Measurements from ENCODE around the gene TUBA4B. TPM values are rescaled to one million over a fixed set of nuclear protein-coding genes. Genes with fewer than 3 reads are reported as not detected.
"Not testable (repeated sequence)": the region's sequence is repeated elsewhere in the genome, so short reads cannot be mapped to it uniquely, and the experiment has no call there.

The TUBA4B gene
- total RNA-seq, 3 donors from 2014 or later, result not detected

- Histone ChIP-seq H3K4me3 (no peak overlapping the region), H3K4me1 (ENCODE audit: low read depth) (no peaks in the 10 kb centered on the region), H3K9me3 (no peaks in the 10 kb centered on the region), H3K36me3 (ENCODE audit: low read depth) (no peaks in the 10 kb centered on the region)
- intact Hi-C loops (cut with DNase I, micrococcal nuclease), result loop anchor here in 1 of 2 donors (10.0 kb wide), 1 partner anchor 144 kb away; the partner anchor contains the start of gene NHEJ1
- DNase-seq (peak in 2 of 3 donors; percentile 76 to 78), ATAC-seq (peak; percentile 71)
- TF ChIP-seq CTCF (IDR thresholded peaks at IDR 0.05), result no peak
Observed at GRCh38 chr2:219308142-219309101, 55.4 kb downstream of the TUBA4B start.

GRCh38 chr2:219309278-219309677 is 56.2 kb downstream of the TUBA4B start, which contains the start of gene PTPRN:
PTPRN (minus strand) TSS chr2:219309401; CDS start chr2:219309332, 69 bp downstream.
- no peak for ATAC-seq
- no peak for DNase-seq
- TF ChIP-seq CTCF (IDR thresholded peaks at IDR 0.05), result no peak
- no peaks in the 10 kb centered on the region for H3K4me1 ChIP-seq (ENCODE audit: low read depth)
- intact Hi-C loops (cut with DNase I, micrococcal nuclease), result loop anchor here in 1 of 2 donors (10.0 kb wide), 1 partner anchor 144 kb away; the partner anchor contains the start of gene NHEJ1
- no peaks in the 10 kb centered on the region for H3K36me3 ChIP-seq (ENCODE audit: low read depth)
- no peaks in the 10 kb centered on the region for H3K9me3 ChIP-seq
- no peak within 1 kb of the TSS for H3K4me3 ChIP-seq

GRCh38 chr2:219312683-219313263 is 59.7 kb downstream of the TUBA4B start:
- H3K4me1 ChIP-seq (ENCODE audit: low read depth); H3K36me3 ChIP-seq (ENCODE audit: low read depth); H3K9me3 ChIP-seq; DNase-seq; ATAC-seq; intact Hi-C loops (cut with DNase I, micrococcal nuclease); H3K4me3 ChIP-seq: not testable (repeated sequence)

- DNase-seq, result no peak
- Histone ChIP-seq H3K4me3 (no peak overlapping the region), H3K4me1 (ENCODE audit: low read depth) (no peaks in the 10 kb centered on the region), H3K9me3 (no peaks in the 10 kb centered on the region), H3K36me3 (ENCODE audit: low read depth) (no peaks in the 10 kb centered on the region)
- no peak for ATAC-seq
- TF ChIP-seq CTCF (IDR thresholded peaks at IDR 0.05), result no peak
- intact Hi-C loops (cut with DNase I, micrococcal nuclease), result no loop called here
Observed at GRCh38 chr2:219314804-219315468, 61.9 kb downstream of the TUBA4B start.

Small RNA genes within 50 kb of the gene (microRNA-seq; reads per million reads assigned to microRNA genes)
- gene MIR153-1, result not detected

Other genes with a start within 250 kb of the TUBA4B start
- gene CFAP65, start 211.7 kb upstream of the TUBA4B start, total RNA-seq, result under 1 TPM; 0.09 to 0.46 (median 0.27) TPM
- gene IHH, start 192.3 kb upstream of the TUBA4B start, total RNA-seq, result 10 to 100 TPM; 31.0 to 91.2 (median 57.6) TPM
- 10 to 100 TPM; 31.9 to 63.6 (median 41.7) TPM for gene NHEJ1, start 92.4 kb upstream of the TUBA4B start, total RNA-seq
- 10 to 100 TPM in 1 of 3 donors, 1 to 10 TPM in 2; 5.8 to 13.6 (median 7.6) TPM for gene SLC23A3, start 83.2 kb upstream of the TUBA4B start, total RNA-seq
- gene CNPPD1, start 76.3 kb upstream of the TUBA4B start, total RNA-seq, result 100 to 1,000 TPM in 2 of 3 donors, 10 to 100 TPM in 1; 90.4 to 138 (median 110) TPM
- 100 to 1,000 TPM; 110 to 159 (median 110) TPM for gene RETREG2, start 75.0 kb upstream of the TUBA4B start, total RNA-seq
- 10 to 100 TPM; 59.6 to 88.5 (median 66.0) TPM for gene ZFAND2B, start 46.5 kb upstream of the TUBA4B start, total RNA-seq
- gene ABCB6, start 34.3 kb upstream of the TUBA4B start, total RNA-seq, result 10 to 100 TPM in 2 of 3 donors, 1 to 10 TPM in 1; 6.7 to 21.3 (median 10.4) TPM
- gene ATG9A, start 23.6 kb upstream of the TUBA4B start, total RNA-seq, result 10 to 100 TPM; 51.9 to 74.3 (median 63.4) TPM
- gene ANKZF1, start 23.4 kb upstream of the TUBA4B start, total RNA-seq, result 10 to 100 TPM; 38.6 to 65.2 (median 47.1) TPM
- gene GLB1L, start 7.8 kb upstream of the TUBA4B start, total RNA-seq, result 10 to 100 TPM in 1 of 3 donors, 1 to 10 TPM in 2; 4.2 to 10.8 (median 5.8) TPM
- gene STK16, start 7.8 kb upstream of the TUBA4B start, total RNA-seq, result 10 to 100 TPM; 29.7 to 37.3 (median 32.7) TPM
- gene TUBA4A, start 675 bp downstream of the TUBA4B start, total RNA-seq, result 10 to 100 TPM; 69.7 to 75.3 (median 75.0) TPM
- 10 to 100 TPM; 61.0 to 71.0 (median 68.7) TPM for gene DNAJB2, start 26.1 kb downstream of the TUBA4B start, total RNA-seq
- gene PTPRN, start 56.2 kb downstream of the TUBA4B start, total RNA-seq, result 10 to 100 TPM in 1 of 3 donors, 1 to 10 TPM in 1, under 1 TPM in 1; 0.72 to 13.0 (median 1.0) TPM
- gene RESP18, start 79.5 kb downstream of the TUBA4B start, total RNA-seq, result not detected
- 100 to 1,000 TPM in 2 of 3 donors, 10 to 100 TPM in 1; 75.7 to 127 (median 125) TPM for gene DNPEP, start 134.7 kb downstream of the TUBA4B start, total RNA-seq
- 1,000 to 10,000 TPM in 1 of 3 donors, 100 to 1,000 TPM in 1, 10 to 100 TPM in 1; 65.4 to 4,715 (median 359) TPM for gene DES, start 165.1 kb downstream of the TUBA4B start, total RNA-seq
- gene SPEG, start 181.6 kb downstream of the TUBA4B start, total RNA-seq, result 100 to 1,000 TPM in 1 of 3 donors, 10 to 100 TPM in 1, 1 to 10 TPM in 1; 7.9 to 242 (median 22.2) TPM
- gene GMPPA, start 245.6 kb downstream of the TUBA4B start, total RNA-seq, result 10 to 100 TPM; 33.6 to 52.6 (median 43.6) TPM